HUDEP-2 (cell line): ENCODE data around the gene PEPD.

Experiments
- DNase-seq, 76 experiments: peaks; one replicate each; lab custom pipeline; 2025; ENCODE audit not compliant: unreplicated experiment in 76 of 76; lab: John Stamatoyannopoulos, UW

The PEPD gene

GRCh38 chr19:33512580-33513137 is 8.9 kb downstream of the PEPD start:
- DNase-seq, result no peak

DNA sequence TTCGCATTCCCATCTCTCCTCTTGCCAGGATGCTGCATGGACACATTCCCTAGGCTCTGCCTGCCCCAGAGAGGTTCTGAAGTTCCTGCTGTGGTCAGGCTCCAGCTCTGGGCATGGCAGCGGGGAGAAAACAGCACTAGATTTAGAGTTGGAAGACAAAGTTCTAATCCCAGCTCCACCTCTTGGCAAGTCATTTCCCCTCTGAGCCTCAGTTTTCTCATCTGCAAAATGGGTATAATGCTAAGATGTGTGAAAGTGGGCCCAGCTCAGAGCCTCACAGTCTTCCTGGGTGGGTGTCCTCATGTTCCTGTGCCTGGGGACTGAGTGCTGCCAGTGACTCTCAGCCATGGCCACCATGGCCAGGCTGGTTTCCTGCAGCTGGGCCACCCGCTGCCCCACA is 9.6 kb downstream of the PEPD start:
- DNase-seq, result no peak

- DNase-seq, result no peak
Measured at GRCh38 chr19:33511346-33511745, 10.2 kb downstream of the PEPD start.

GRCh38 chr19:33510462-33511194 is 11.0 kb downstream of the PEPD start:
- DNase-seq, result no peak

DNA sequence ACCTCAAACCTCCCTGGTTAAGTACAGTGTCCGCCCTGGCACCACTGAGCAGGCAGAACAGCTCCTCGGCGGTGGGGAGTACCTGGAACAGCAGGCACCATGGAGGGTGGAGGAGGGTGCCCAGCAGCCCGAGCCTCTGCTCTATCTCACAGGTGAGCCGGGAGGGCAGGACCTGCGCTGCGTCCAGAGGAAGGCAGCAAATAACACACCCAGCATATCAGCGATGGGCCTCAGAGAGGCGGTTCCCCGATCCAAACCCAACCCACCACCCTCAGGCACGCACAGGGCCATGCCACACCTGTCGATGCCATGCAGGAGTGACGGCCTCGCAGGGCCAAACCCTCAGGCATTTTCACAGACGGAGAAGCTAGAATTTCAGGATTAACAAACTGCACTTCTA is 11.8 kb downstream of the PEPD start:
- no peak for DNase-seq

DNA sequence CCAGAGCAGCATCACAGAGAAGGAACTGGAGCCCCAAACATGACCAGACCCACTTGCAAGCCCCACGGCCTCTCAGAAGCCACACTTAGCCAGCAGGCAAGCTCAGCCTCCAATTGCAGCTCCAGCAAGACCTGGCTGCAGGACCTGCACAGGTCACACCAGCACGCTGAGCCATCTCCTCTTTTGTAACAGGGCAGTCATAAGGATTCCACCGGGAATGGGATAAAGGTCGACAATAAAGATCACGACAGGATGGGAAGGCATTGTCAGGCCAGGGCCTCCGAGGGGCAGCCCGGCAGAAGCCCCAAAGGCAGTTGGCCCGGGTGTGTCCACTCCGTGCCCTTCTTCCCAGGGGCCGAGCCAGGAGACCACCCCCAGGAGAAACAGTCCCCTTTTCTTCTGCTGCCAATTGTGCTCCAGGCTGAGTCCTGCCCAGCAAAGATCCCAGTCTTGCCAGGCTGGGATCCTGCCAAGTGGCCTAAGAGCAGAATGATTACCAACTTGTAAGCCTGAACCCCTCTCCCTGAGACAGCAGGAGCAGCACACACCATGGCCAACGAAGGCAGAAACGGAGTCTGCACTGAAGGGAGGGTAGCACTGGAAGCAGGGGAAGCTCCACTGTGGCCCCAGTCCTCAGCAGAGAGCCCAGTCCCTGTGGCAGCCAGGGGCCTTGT is 12.5 kb downstream of the PEPD start:
- no peak for DNase-seq

GRCh38 chr19:33508431-33508830 is 13.2 kb downstream of the PEPD start:
- no peak for DNase-seq

GRCh38 chr19:33508009-33508408 is 13.6 kb downstream of the PEPD start:
- no peak for DNase-seq

DNA sequence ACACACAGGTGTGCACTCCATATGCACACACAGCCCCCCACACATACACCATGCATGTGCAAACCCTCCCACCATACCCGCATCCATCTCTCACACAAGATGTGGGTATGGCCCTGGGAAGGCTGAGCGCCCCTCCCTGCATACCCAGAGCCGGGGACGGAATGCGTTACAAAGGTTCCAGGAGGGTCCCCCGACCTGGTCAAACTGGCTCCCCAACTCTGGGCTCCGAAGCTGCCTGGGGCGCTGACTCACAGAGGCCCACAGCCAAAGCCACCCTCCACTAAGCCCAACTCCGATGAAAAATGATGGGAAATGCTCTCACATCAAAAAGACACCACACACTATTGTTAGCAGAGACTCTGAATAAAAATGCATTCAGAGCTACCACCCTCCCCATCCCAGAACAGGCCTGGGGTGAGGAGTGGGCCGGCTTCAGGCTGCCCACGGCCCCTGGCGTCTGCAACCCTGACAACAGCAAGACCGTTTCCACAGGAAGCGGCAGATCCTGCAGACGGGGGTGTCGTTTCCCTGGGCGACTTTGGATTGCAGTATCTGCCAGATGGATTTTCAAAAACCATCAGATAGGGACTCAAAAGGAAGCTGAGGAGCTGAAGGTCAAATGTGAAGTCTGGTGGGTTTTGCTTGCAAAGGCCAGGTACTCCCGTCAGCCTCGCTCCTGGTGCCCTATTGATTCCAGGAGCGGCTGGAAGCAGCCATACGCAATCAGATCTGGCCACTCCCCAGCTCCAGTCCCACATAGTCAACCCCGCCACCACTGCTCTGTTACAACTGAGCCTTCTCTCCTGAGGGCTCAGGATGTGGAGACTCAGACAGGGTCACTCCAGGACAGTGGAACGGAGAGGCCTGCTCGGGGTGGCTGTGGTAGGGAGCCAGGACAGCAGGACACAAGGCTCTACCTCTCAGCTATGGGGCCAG is 14.3 kb downstream of the PEPD start:
- no peak for DNase-seq

DNA sequence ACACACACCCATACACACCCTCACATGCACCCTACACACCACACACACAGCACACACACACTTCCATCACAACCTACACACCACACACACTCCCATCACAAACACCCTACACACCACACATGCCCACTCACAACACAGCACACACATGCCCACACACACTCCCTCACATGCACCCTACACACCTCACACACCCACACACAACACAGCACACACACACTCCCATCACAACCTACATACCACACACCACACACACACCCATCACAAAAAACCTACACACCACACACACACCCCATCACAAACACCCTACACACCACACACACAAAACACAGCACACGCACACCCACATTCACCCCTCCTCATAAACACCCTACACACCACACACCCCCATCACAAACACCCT is 15.1 kb downstream of the PEPD start:
- no peak for DNase-seq

GRCh38 chr19:33505823-33506222 is 15.8 kb downstream of the PEPD start:
- no peak for DNase-seq

DNA sequence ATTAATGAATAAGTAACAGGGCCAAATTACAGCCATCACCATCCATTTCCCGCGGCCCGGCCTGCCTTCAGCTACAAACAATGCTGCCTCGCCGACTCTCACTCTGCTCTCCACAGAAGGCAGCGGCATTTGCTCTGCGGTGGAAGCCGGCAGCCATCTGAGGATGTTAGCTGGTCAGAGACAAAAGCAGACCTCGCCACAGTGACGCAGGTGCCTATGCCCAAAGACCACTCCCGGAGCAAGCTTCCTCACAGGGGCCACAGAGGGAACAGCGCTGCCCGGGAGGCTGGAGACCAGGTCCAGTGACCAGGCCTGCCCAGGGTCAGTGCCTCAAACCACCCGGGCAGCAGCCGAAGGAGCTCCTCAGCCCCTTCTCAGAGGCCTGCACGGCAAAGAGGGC is 16.4 kb downstream of the PEPD start:
- no peak for DNase-seq

DNA sequence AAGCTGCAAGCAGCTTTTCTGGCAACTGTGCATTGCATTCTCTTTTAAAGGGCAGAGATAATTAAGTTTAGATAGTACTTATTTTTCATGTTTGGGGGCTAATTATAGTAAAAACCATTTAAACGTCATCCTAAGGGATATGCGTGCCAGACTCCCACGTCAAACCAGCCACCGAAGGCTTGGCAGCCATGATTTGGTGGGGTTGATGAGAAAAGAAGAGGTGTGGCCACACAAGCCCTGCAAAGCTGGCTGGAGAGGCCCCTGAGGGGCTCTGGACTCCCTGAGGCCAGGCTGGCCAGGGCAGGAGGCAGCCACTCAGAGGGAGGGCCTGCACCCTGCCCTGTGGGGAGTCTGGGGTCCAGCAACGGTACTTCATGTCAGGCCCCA is 17.5 kb downstream of the PEPD start:
- no peak for DNase-seq

- no peak for DNase-seq
Measured at GRCh38 chr19:33503433-33504057, 18.0 kb downstream of the PEPD start.

- DNase-seq, result no peak
Measured at GRCh38 chr19:33503030-33503429, 18.6 kb downstream of the PEPD start.

- DNase-seq, result no peak
Measured at GRCh38 chr19:33502521-33502920, 19.1 kb downstream of the PEPD start.

DNA sequence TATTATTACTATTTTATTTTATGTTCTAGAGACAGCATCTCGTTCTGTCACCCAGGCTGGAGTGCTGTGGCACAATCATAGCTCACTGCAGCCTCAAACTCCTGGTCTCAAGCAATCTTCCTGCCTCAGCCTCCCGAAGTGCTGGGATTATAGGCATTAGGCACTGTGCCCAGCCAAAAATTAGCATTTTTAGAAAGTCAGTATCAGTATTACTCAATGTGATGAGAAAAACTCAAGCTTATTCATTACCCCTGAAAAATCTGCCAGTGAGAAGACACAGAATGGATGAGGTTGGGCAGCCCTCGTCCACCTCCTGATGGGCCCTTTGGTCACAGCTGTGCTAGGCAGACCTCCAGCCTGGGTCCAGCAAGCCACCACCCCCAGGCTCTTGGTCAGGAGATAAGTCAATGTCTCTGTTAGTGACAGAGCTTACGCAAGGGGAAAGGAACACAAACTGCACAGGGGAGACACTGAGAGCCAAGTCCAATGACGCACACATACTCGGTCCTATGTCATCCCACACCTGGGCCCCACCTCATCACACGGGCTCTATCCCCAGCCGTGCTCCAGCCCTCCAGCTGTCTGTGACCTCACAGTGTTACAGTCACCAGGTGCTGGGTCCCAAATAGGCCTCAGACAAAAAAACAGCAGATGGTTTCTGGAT is 19.8 kb downstream of the PEPD start:
- no peak for DNase-seq

- no peak for DNase-seq
Measured at GRCh38 chr19:33500991-33501390, 20.6 kb downstream of the PEPD start.

- no peak for DNase-seq
Measured at GRCh38 chr19:33500586-33500985, 21.0 kb downstream of the PEPD start.
